SK-N-SH (cell line): ENCODE data around the gene LOXHD1. TPM values are rescaled to one million over a fixed set of nuclear protein-coding genes. Genes with fewer than 3 reads are reported as not detected.

ENCODE experiments used
- CTCF ChIA-PET: fragments of 300-600, 350-600 bp; formaldehyde crosslinking; extraction: SDS; loops from one replicate; lab custom pipeline; 2021; lab: Yijun Ruan, JAX
- POLR2A ChIA-PET: fragments of 350-600 bp; sonication (Branson Sonifier 250); formaldehyde crosslinking; extraction: SDS; loops from one replicate; lab custom pipeline; 2020; ENCODE audit warnings: antibody characterized with exemption, inconsistent platforms; lab: Yijun Ruan, JAX
- DNase-seq: peaks from one replicate; pipeline ENCODE4 v3.0.0; 2012
- H2AFZ ChIP-seq: fragments of 200-600 bp; sonication (generic); 2 replicates; pipeline ENCODE4 v1.8.1; 2016; ENCODE audit warnings: antibody characterized with exemption, mild to moderate bottlenecking, low read depth
- H3F3A ChIP-seq: fragments of 200-600 bp; sonication (generic); replicated peaks from 2 replicates; pipeline ENCODE3; 2016; ENCODE audit warnings: antibody characterized with exemption, mild to moderate bottlenecking; ENCODE audit not compliant: insufficient read depth
- H3K27ac ChIP-seq, 2 experiments: fragments of 200-500 bp in 1 of 2; fragments of 200-600 bp in 1 of 2; sonication (Bioruptor generic) in 1 of 2; sonication (generic), shearing (Covaris generic) in 1 of 2; 2 replicates each; pipeline versions ENCODE4 v1.5.1 to v1.6.1; 2014 to 2016; ENCODE audit warnings: low read depth in 2 of 2, inconsistent platforms in 1 of 2, low read length in 1 of 2, mild to moderate bottlenecking in 1 of 2, mixed read lengths in 1 of 2
- H3K27me3 ChIP-seq: fragments of 200-600 bp; sonication (generic), shearing (Covaris generic); 2 replicates; pipeline ENCODE4 v1.6.1; 2016; ENCODE audit warnings: mixed run types; ENCODE audit not compliant: insufficient read depth
- H3K36me3 ChIP-seq, 2 experiments: fragments of 200-500 bp in 1 of 2; fragments of 200-600 bp in 1 of 2; sonication (Bioruptor generic) in 1 of 2; sonication (generic) in 1 of 2; replicated peaks in 1 of 2; 2 replicates each; pipeline versions ENCODE3 to v1.5.1; 2014 to 2016; ENCODE audit warnings: low read length in 1 of 2, mild to moderate bottlenecking in 1 of 2; ENCODE audit not compliant: insufficient read depth in 2 of 2, control insufficient read depth in 1 of 2
- H3K4me1 ChIP-seq, 2 experiments: fragments of 200-500 bp in 1 of 2; fragments of 200-600 bp in 1 of 2; sonication (Bioruptor generic) in 1 of 2; sonication (generic), shearing (Covaris generic) in 1 of 2; 2 replicates each; pipeline versions ENCODE4 v1.5.1 to v1.6.1; 2014 to 2016; ENCODE audit warnings: low read depth in 1 of 2, low read length in 1 of 2, mixed run types in 1 of 2; ENCODE audit not compliant: insufficient read depth in 2 of 2, control insufficient read depth in 1 of 2
- H3K4me2 ChIP-seq: fragments of 200-600 bp; sonication (generic), shearing (Covaris generic); 2 replicates; pipeline ENCODE4 v1.6.1; 2017; ENCODE audit warnings: mixed run types
- H3K4me3 ChIP-seq, 2 experiments: fragments of 200-500 bp in 1 of 2; fragments of 200-600 bp in 1 of 2; sonication (Bioruptor generic) in 1 of 2; sonication (generic), shearing (Covaris generic) in 1 of 2; 2 replicates each; pipeline versions ENCODE4 v1.5.1 to v1.8.1; 2014 to 2016; ENCODE audit warnings: low read depth in 2 of 2, inconsistent platforms in 1 of 2, low read length in 1 of 2, mild to moderate bottlenecking in 1 of 2, mixed read lengths in 1 of 2, moderate library complexity in 1 of 2
- H3K79me2 ChIP-seq: fragments of 200-600 bp; sonication (generic); 2 replicates; pipeline ENCODE4 v1.8.1; 2017; ENCODE audit warnings: mild to moderate bottlenecking; ENCODE audit not compliant: insufficient read depth
- H3K9ac ChIP-seq: fragments of 200-600 bp; sonication (generic); 2 replicates; pipeline ENCODE4 v1.6.1; 2017; ENCODE audit warnings: mixed run types
- H3K9me2 ChIP-seq: fragments of 200-600 bp; sonication (generic); 2 replicates; pipeline ENCODE4 v1.6.1; 2017; ENCODE audit warnings: mixed run types
- H3K9me3 ChIP-seq: fragments of 200-600 bp; sonication (generic); 2 replicates; pipeline ENCODE4 v1.6.1; 2017; ENCODE audit warnings: mixed run types, mild to moderate bottlenecking, moderate library complexity
- H4K20me1 ChIP-seq: fragments of 200-600 bp; sonication (generic); 2 replicates; pipeline ENCODE4 v1.6.1; 2017; ENCODE audit warnings: mild to moderate bottlenecking, mixed run types; ENCODE audit not compliant: insufficient read depth
- CTCF ChIP-seq: fragments of 200-600 bp; sonication (generic); IDR thresholded peaks from 2 replicates; pipeline ENCODE4 v1.6.1; 2017; ENCODE audit warnings: antibody characterized with exemption, mild to moderate bottlenecking, moderate library complexity
- ELF1 ChIP-seq: IDR thresholded peaks from 2 replicates; pipeline ENCODE4 v1.4.0; 2012
- EP300 ChIP-seq, 2 experiments: IDR thresholded peaks; 2 replicates each; pipeline versions ENCODE4 v1.4.0 to v1.6.1; 2012; ENCODE audit warnings: borderline replicate concordance in 1 of 2, low read depth in 1 of 2, low read length in 1 of 2
- FOSL2 ChIP-seq: IDR thresholded peaks from 2 replicates; pipeline ENCODE4 v1.4.0; 2012; ENCODE audit warnings: low read depth, mild to moderate bottlenecking, moderate library complexity, borderline replicate concordance
- FOXJ3 ChIP-seq: sonication (generic); formaldehyde crosslinking; IDR thresholded peaks from 2 replicates; pipeline ENCODE4 v1.5.1; 2020; ENCODE audit warnings: mild to moderate bottlenecking, missing genetic modification reagents
- FOXM1 ChIP-seq: IDR thresholded peaks from 2 replicates; pipeline ENCODE4 v1.4.0; 2012; ENCODE audit warnings: low read depth, mild to moderate bottlenecking
- GABPA ChIP-seq: IDR thresholded peaks from 2 replicates; pipeline ENCODE4 v1.4.0; 2012; ENCODE audit warnings: low read depth, mild to moderate bottlenecking
- GATA2 ChIP-seq: sonication (generic); formaldehyde crosslinking; IDR thresholded peaks from 2 replicates; pipeline ENCODE4 v1.5.0; 2020; ENCODE audit warnings: mild to moderate bottlenecking, missing genetic modification reagents
- IRF3 ChIP-seq: fragments of 150-350 bp; IDR thresholded peaks from 2 replicates; pipeline ENCODE4 v1.6.1; 2016; ENCODE audit warnings: mild to moderate bottlenecking, low read depth, low read length
- JUND ChIP-seq: IDR thresholded peaks from 2 replicates; pipeline ENCODE4 v1.4.0; 2012
- MAX ChIP-seq: IDR thresholded peaks from 2 replicates; pipeline ENCODE4 v1.4.0; 2012; ENCODE audit warnings: low read depth
- NFIC ChIP-seq: IDR thresholded peaks from 2 replicates; pipeline ENCODE4 v1.4.0; 2012; ENCODE audit warnings: borderline replicate concordance
- NRF1 ChIP-seq: IDR thresholded peaks from 2 replicates; pipeline ENCODE4 v1.6.1; 2012; ENCODE audit warnings: low read depth, mild to moderate bottlenecking, low read length
- PBX3 ChIP-seq: IDR thresholded peaks from 2 replicates; pipeline ENCODE4; 2012
- REST ChIP-seq: IDR thresholded peaks from 2 replicates; pipeline ENCODE4 v1.6.1; 2012; ENCODE audit warnings: mild to moderate bottlenecking, low read depth, low read length, moderate library complexity
- RFX5 ChIP-seq: IDR thresholded peaks from 2 replicates; pipeline ENCODE4 v1.6.1; 2012; ENCODE audit warnings: mild to moderate bottlenecking, improper control_type of control experiment, low read length
- RXRA ChIP-seq: IDR thresholded peaks from 2 replicates; pipeline ENCODE4 v1.4.0; 2012; ENCODE audit warnings: low read depth, mild to moderate bottlenecking, borderline replicate concordance
- SIN3A ChIP-seq: IDR thresholded peaks from 2 replicates; pipeline ENCODE4 v1.6.1; 2012; ENCODE audit warnings: low read depth, mild to moderate bottlenecking, low read length, moderate library complexity, borderline replicate concordance
- USF2 ChIP-seq: fragments of 150-350 bp; IDR thresholded peaks from 2 replicates; pipeline ENCODE4 v1.6.1; 2017; ENCODE audit warnings: antibody characterized with exemption, low read length, low read depth, borderline replicate concordance
- YY1 ChIP-seq: IDR thresholded peaks from 2 replicates; pipeline ENCODE4 v1.4.0; 2012; ENCODE audit warnings: low read depth, mild to moderate bottlenecking
- WGBS: methylation state at CpG from one replicate; pipeline ENCODE4 v1.1.6; 2017; ENCODE audit warnings: low lambda C conversion rate; 5-methylcytosine and 5-hydroxymethylcytosine counted together
- polyA plus RNA-seq, 3 experiments: library from polyadenylated mRNA; depleted of rRNA; stranded (reverse); fragments of >200 nt; gene quantifications; 2 replicates each; pipeline ENCODE4 v1.2.3, GENCODE V29; 2012

LOXHD1 gene
- polyA plus RNA-seq, 1 of the 3 experiments (the other 2 are of a cell fraction) = not detected

GRCh38 chr18:46575851-46576250 is 81.2 kb downstream of the LOXHD1 start:
- no peaks in the 10 kb centered on the region for H3F3A ChIP-seq
- no peaks in the 10 kb centered on the region for H3K36me3 ChIP-seq
- H3K9ac ChIP-seq = no peak overlapping the region
- TF ChIP-seq FOXJ3 = no peak
- no peak for TF ChIP-seq JUND
- TF ChIP-seq CTCF = no peak
- no peak for TF ChIP-seq GATA2 (CRISPR knock-in tag)
- no peak for TF ChIP-seq PBX3
- no peak for TF ChIP-seq REST
- TF ChIP-seq SIN3A = no peak
- TF ChIP-seq IRF3 = no peak
- no peak for TF ChIP-seq ELF1
- no peak for TF ChIP-seq RXRA
- TF ChIP-seq FOXM1 = no peak
- TF ChIP-seq MAX = no peak
- no peak for TF ChIP-seq YY1
- no peak for TF ChIP-seq NFIC
- no peak for TF ChIP-seq NRF1
- no peak for TF ChIP-seq EP300 (IDR thresholded peaks at IDR 0.05; ENCODE audit: borderline replicate concordance in 1 of 2, low read depth in 1 of 2, low read length in 1 of 2)
- TF ChIP-seq RFX5 = no peak
- no peak for TF ChIP-seq GABPA
- TF ChIP-seq FOSL2 = no peak
- no peak for TF ChIP-seq USF2
- no peak overlapping the region for H2AFZ ChIP-seq
- POLR2A ChIA-PET = no interaction called here
- CTCF ChIA-PET = no interaction called here
- H3K79me2 ChIP-seq = no peaks in the 10 kb centered on the region
- no peak overlapping the region for H3K4me3 ChIP-seq
- no peaks in the 10 kb centered on the region for H3K9me3 ChIP-seq
- no peak overlapping the region for H3K27ac ChIP-seq
- no peak overlapping the region for H3K4me2 ChIP-seq
- H4K20me1 ChIP-seq = no peaks in the 10 kb centered on the region
- no peaks in the 10 kb centered on the region for H3K27me3 ChIP-seq
- no peak for DNase-seq
- H3K4me1 ChIP-seq = no peaks in the 10 kb centered on the region
- 58% methylated on average over 6 of the region's 6 CpGs for WGBS
- no peaks in the 10 kb centered on the region for H3K9me2 ChIP-seq
